Naive thymus-derived CD4-positive, alpha-beta T cell (primary cell): ENCODE results near the gene ZNF451. TPM values are rescaled to one million over a fixed set of nuclear protein-coding genes. Genes with fewer than 3 reads are reported as not detected.

ENCODE experiments used
- ATAC-seq: fragments of 150-1000 bp; cut with Tn5 transposase; 2 replicates; pipeline ENCODE4 v1.10.0; 2021; ENCODE audit warnings: mild to moderate bottlenecking, moderate library complexity
- CTCF ChIA-PET: fragments of 350-600 bp; sonication (Branson Sonifier 250); formaldehyde crosslinking; loops from one replicate; lab custom pipeline; 2021; ENCODE audit warnings: antibody characterized with exemption; lab: Charles Lee
- POLR2A ChIA-PET: fragments of 350-600 bp; sonication (Branson Sonifier 250); formaldehyde crosslinking; loops from one replicate; lab custom pipeline; 2021; ENCODE audit warnings: antibody characterized with exemption, inconsistent platforms; lab: Charles Lee
- DNase-seq, 9 donors: peaks; one replicate each; pipeline versions ENCODE4 v3.0.0 to v3.0.0-alpha.2; 2020 to 2022; ENCODE audit warnings: mixed read lengths in 1 of 9
- H3K27ac ChIP-seq: one replicate; pipeline ENCODE4 v1.7.0; 2013; ENCODE audit warnings: mild to moderate bottlenecking, low read depth, low read length, moderate library complexity
- H3K27me3 ChIP-seq, 2 donors: one replicate each; pipeline ENCODE4 v1.7.0; 2013; ENCODE audit warnings: low read length in 2 of 2, mild to moderate bottlenecking in 2 of 2, moderate library complexity in 2 of 2; ENCODE audit not compliant: control insufficient read depth in 2 of 2, insufficient read depth in 2 of 2
- H3K36me3 ChIP-seq, 3 experiments: 1 replicate in 2 of 3; 2 replicates in 1 of 3; pipeline ENCODE4 v1.7.0; 2013; ENCODE audit warnings: low read length in 3 of 3, mild to moderate bottlenecking in 3 of 3, moderate library complexity in 1 of 3; ENCODE audit not compliant: insufficient read depth in 3 of 3, control insufficient read depth in 2 of 3
- H3K4me1 ChIP-seq, 2 donors: one replicate each; pipeline ENCODE4 v1.7.0; 2013; ENCODE audit warnings: low read length in 2 of 2, mild to moderate bottlenecking in 2 of 2, moderate library complexity in 1 of 2; ENCODE audit not compliant: control insufficient read depth in 2 of 2, insufficient read depth in 2 of 2
- H3K4me3 ChIP-seq: 2 replicates; pipeline ENCODE4 v1.7.0; 2013; ENCODE audit warnings: mild to moderate bottlenecking, low read length
- H3K9me3 ChIP-seq, 3 experiments: 1 replicate in 2 of 3; 2 replicates in 1 of 3; pipeline ENCODE4 v1.7.0; 2013; ENCODE audit warnings: low read length in 3 of 3; ENCODE audit not compliant: control insufficient read depth in 2 of 3
- H3K27ac Mint-ChIP-seq, 9 donors: one replicate each; pipeline ENCODE4 v1.8.0; 2020 to 2022; ENCODE audit warnings: mixed read lengths in 9 of 9, mild to moderate bottlenecking in 8 of 9, moderate library complexity in 5 of 9, inconsistent platforms in 2 of 9
- H3K27me3 Mint-ChIP-seq, 5 donors: one replicate each; pipeline ENCODE4 v1.8.0; 2021 to 2022; ENCODE audit warnings: mixed read lengths in 5 of 5, mild to moderate bottlenecking in 1 of 5
- H3K36me3 Mint-ChIP-seq, 5 donors: one replicate each; pipeline ENCODE4 v1.8.0; 2020 to 2022; ENCODE audit warnings: mixed read lengths in 5 of 5, mild to moderate bottlenecking in 3 of 5, inconsistent platforms in 1 of 5
- H3K4me1 Mint-ChIP-seq, 7 donors: one replicate each; pipeline ENCODE4 v1.8.0; 2020 to 2022; ENCODE audit warnings: mixed read lengths in 7 of 7, mild to moderate bottlenecking in 3 of 7, inconsistent platforms in 1 of 7
- H3K4me3 Mint-ChIP-seq, 10 donors: one replicate each; pipeline ENCODE4 v1.8.0; 2020 to 2022; ENCODE audit warnings: mild to moderate bottlenecking in 10 of 10, mixed read lengths in 10 of 10, moderate library complexity in 6 of 10, inconsistent platforms in 2 of 10
- H3K9me3 Mint-ChIP-seq, 11 donors: one replicate each; pipeline ENCODE4 v1.8.0; 2020 to 2022; ENCODE audit warnings: mixed read lengths in 11 of 11, mild to moderate bottlenecking in 4 of 11, inconsistent platforms in 1 of 11, moderate library complexity in 1 of 11
- intact Hi-C, 2 donors: fragments of 100-400 bp; cut with micrococcal nuclease; formaldehyde crosslinking; loops; one replicate each; pipeline ENCODE4 v1.15.1; 2023
- polyA plus RNA-seq, 2 donors: library from polyadenylated mRNA; unstranded; fragments of 300-500 nt; fragmentation: Illumina TruSeq; gene quantifications; one replicate each; pipeline ENCODE4 v1.2.3, GENCODE V29; 2021
- total RNA-seq, 6 experiments: library from RNA in 5 of 6; stranded (reverse) in 5 of 6; gene quantifications; 1 replicate in 5 of 6; 2 replicates in 1 of 6; pipeline ENCODE4 v1.2.3 and lab custom pipeline; 2021 to 2026

ZNF451 gene
- total and polyA plus RNA-seq, 7 experiments from 2014 or later, result 29.8 to 116 (median 96.2) TPM

GRCh38 chr6:57198926-57199636 lies 109.1 kb downstream of the ZNF451 start:
- Mint-ChIP-seq H3K27me3 (no peaks in the 10 kb centered on the region), H3K9me3 (no peaks in the 10 kb centered on the region), H3K27ac (no peak overlapping the region), H3K36me3 (peaks cover 0 to 12% (median 0%) of the 10 kb centered on the region in 5 donors), H3K4me3 (no peak overlapping the region), H3K4me1 (peaks cover 0 to 3% (median 0%) of the 10 kb centered on the region in 7 donors)
- POLR2A ChIA-PET, result no interaction called here
- Histone ChIP-seq H3K4me1 (no peaks in the 10 kb centered on the region), H3K4me3 (no peak overlapping the region), H3K9me3 (no peaks in the 10 kb centered on the region), H3K36me3 (no peaks in the 10 kb centered on the region), H3K27me3 (no peaks in the 10 kb centered on the region), H3K27ac (no peak overlapping the region)
- CTCF ChIA-PET, result no interaction called here
- ATAC-seq, result no peak
- intact Hi-C loops, result no loop called here
- DNase-seq, result no peak

GRCh38 chr6:57201718-57202117 lies 111.7 kb downstream of the ZNF451 start:
- Histone ChIP-seq H3K4me1 (no peaks in the 10 kb centered on the region), H3K4me3 (no peak overlapping the region), H3K9me3 (no peaks in the 10 kb centered on the region), H3K27me3 (no peaks in the 10 kb centered on the region), H3K27ac (no peak overlapping the region), H3K36me3 (no peaks in the 10 kb centered on the region)
- H3K9me3 Mint-ChIP-seq, result no peaks in the 10 kb centered on the region
- no peak for DNase-seq
- no peak overlapping the region for H3K4me3 Mint-ChIP-seq
- no peak for ATAC-seq
- CTCF ChIA-PET, result no interaction called here
- H3K27me3 Mint-ChIP-seq, result no peaks in the 10 kb centered on the region
- intact Hi-C loops, result loop anchor here (2.0 to 10.0 kb wide), 2 partner anchors 19 to 63 kb away; no protein-coding TSS in a partner anchor
- H3K27ac Mint-ChIP-seq, result no peak overlapping the region
- POLR2A ChIA-PET, result no interaction called here
- peaks cover 0 to 8% (median 0%) of the 10 kb centered on the region in 5 donors for H3K36me3 Mint-ChIP-seq
- H3K4me1 Mint-ChIP-seq, result peaks cover 0 to 7% (median 0%) of the 10 kb centered on the region in 7 donors

DNA sequence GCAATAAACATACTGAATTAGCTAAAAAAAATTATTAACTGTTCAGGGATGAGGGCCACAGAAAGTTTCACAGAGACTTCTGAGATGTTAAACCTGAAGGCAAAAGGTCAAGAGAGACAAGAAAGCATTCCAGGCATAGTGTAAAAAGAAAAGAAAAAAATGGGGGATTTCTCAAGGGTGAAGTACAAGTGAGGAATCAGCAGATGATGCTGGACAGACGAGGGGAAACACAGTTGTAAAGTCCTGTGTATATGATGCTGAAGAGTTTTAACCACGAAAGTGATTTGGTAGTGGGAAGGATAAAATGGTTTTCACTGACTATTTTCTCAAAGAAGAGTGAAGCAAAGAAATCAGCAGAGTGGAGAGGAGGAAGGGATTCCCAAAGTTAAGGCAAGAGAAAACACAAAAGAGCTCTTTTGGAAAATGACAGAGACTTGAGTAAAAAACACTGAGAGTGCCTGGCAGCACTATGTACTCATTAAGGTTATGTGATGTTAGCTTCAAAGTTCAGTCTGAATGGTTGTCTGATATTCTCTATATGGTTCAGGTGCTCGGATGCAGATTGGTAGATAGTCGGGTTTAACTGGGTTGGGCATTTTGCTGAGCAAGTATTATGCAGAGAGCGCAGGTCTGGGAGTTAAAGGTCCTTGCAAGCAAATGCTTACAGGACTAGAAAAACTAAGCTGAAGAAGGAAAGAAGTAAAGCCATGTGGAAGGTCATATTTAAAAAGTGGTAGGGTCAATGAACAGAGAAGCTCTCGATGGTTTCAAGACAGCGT lies 115.8 kb downstream of the ZNF451 start:
- no peak overlapping the region for H3K4me3 Mint-ChIP-seq

GRCh38 chr6:57207141-57207540 lies 117.2 kb downstream of the ZNF451 start:
- no peaks in the 10 kb centered on the region for H3K36me3 ChIP-seq
- no peaks in the 10 kb centered on the region for H3K27me3 ChIP-seq
- H3K27ac ChIP-seq, result no peak overlapping the region
- Mint-ChIP-seq H3K27ac (no peak overlapping the region), H3K36me3 (peaks cover 0 to 4% (median 0%) of the 10 kb centered on the region in 5 donors), H3K4me3 (no peak overlapping the region), H3K9me3 (no peaks in the 10 kb centered on the region), H3K4me1 (peaks cover 0 to 6% (median 3%) of the 10 kb centered on the region in 7 donors), H3K27me3 (no peaks in the 10 kb centered on the region)
- ATAC-seq, result no peak
- no peaks in the 10 kb centered on the region for H3K9me3 ChIP-seq
- ChIA-PET POLR2A (no interaction called here), CTCF (no interaction called here)
- H3K4me1 ChIP-seq, result no peaks in the 10 kb centered on the region
- intact Hi-C loops, result loop anchor here in 1 of 2 donors (10.0 kb wide), 1 partner anchor 58 kb away; no protein-coding TSS in a partner anchor
- H3K4me3 ChIP-seq, result no peak overlapping the region
- no peak for DNase-seq

More for the DNA sequence above, 115.8 kb downstream of the ZNF451 start:
- Histone ChIP-seq H3K4me1 (no peaks in the 10 kb centered on the region), H3K27me3 (no peaks in the 10 kb centered on the region), H3K36me3 (no peaks in the 10 kb centered on the region), H3K4me3 (no peak overlapping the region), H3K27ac (no peak overlapping the region), H3K9me3 (no peaks in the 10 kb centered on the region)
- Mint-ChIP-seq H3K4me1 (peaks cover 0 to 6% (median 0%) of the 10 kb centered on the region in 7 donors), H3K27ac (peak overlapping the region in 1 of 9 donors; percentile 69), H3K9me3 (no peaks in the 10 kb centered on the region), H3K27me3 (no peaks in the 10 kb centered on the region), H3K36me3 (peaks cover 0 to 4% (median 0%) of the 10 kb centered on the region in 5 donors)
- CTCF ChIA-PET, result no interaction called here
- DNase-seq, result no peak
- POLR2A ChIA-PET, result no interaction called here
- intact Hi-C loops, result loop anchor here in 1 of 2 donors (10.0 kb wide), 1 partner anchor 59 kb away; no protein-coding TSS in a partner anchor
- no peak for ATAC-seq

DNA sequence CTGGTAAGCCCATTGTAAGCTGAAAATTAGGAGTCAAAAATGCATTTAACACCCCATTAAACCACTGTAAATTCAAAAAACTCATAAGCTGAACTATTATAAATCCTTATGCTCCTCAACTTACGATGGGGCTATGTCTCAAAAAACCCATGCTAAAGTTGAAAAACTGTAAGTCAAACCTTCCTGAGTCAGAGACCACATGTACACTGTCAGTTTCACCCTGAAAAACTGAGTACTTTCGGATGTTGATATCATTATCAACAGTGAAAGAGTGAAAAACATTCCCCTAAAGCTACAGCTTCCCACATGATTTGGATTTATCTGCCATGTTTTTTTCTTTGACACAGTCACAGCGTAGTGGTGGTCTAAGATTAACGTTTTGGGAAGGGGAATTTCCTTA lies 117.9 kb downstream of the ZNF451 start:
- no peaks in the 10 kb centered on the region for H3K36me3 ChIP-seq
- peaks cover 0 to 7% (median 4%) of the 10 kb centered on the region in 7 donors for H3K4me1 Mint-ChIP-seq
- H3K36me3 Mint-ChIP-seq, result peaks cover 0 to 4% (median 0%) of the 10 kb centered on the region in 5 donors
- no peaks in the 10 kb centered on the region for H3K27me3 Mint-ChIP-seq
- no peak overlapping the region for H3K27ac ChIP-seq
- intact Hi-C loops, result loop anchor here in 1 of 2 donors (10.0 kb wide), 1 partner anchor 57 kb away; no protein-coding TSS in a partner anchor
- H3K9me3 Mint-ChIP-seq, result no peaks in the 10 kb centered on the region
- no peaks in the 10 kb centered on the region for H3K4me1 ChIP-seq
- H3K4me3 ChIP-seq, result no peak overlapping the region
- H3K4me3 Mint-ChIP-seq, result no peak overlapping the region
- DNase-seq (no peak), ATAC-seq (no peak)
- ChIA-PET CTCF (interaction anchor here (0.7 kb wide), 1 partner anchor 11 kb away, joined by 4 read pairs; no protein-coding TSS in a partner anchor), POLR2A (no interaction called here)
- H3K27ac Mint-ChIP-seq, result no peak overlapping the region
- no peaks in the 10 kb centered on the region for H3K9me3 ChIP-seq
- H3K27me3 ChIP-seq, result no peaks in the 10 kb centered on the region

- ATAC-seq (no peak), DNase-seq (no peak)
- intact Hi-C loops, result loop anchor here in 1 of 2 donors (10.0 kb wide), 1 partner anchor 56 kb away; no protein-coding TSS in a partner anchor
- Mint-ChIP-seq H3K27ac (no peak overlapping the region), H3K9me3 (no peaks in the 10 kb centered on the region), H3K4me3 (no peak overlapping the region), H3K27me3 (no peaks in the 10 kb centered on the region), H3K36me3 (peaks cover 0 to 4% (median 0%) of the 10 kb centered on the region in 5 donors), H3K4me1 (peaks cover 5 to 14% (median 10%) of the 10 kb centered on the region in 7 donors)
- Histone ChIP-seq H3K27me3 (no peaks in the 10 kb centered on the region), H3K27ac (no peak overlapping the region), H3K4me3 (no peak overlapping the region), H3K4me1 (peaks cover 0 to 7% of the 10 kb centered on the region in 2 donors), H3K36me3 (no peaks in the 10 kb centered on the region), H3K9me3 (no peaks in the 10 kb centered on the region)
- ChIA-PET POLR2A (no interaction called here), CTCF (no interaction called here)
Measured at GRCh38 chr6:57209030-57209429, 119.0 kb downstream of the ZNF451 start.
